ENCODE data around the gene PRKG1. TPM values are rescaled to one million over a fixed set of nuclear protein-coding genes. Genes with fewer than 3 reads are reported as not detected.

The PRKG1 gene
- total RNA-seq, 1 experiment from 2014 or later, result 0.09 TPM

GRCh38 chr10:51100221-51100620 is 25.9 kb downstream of the PRKG1 start:
- no peaks in the 10 kb centered on the region for H3K9me3 ChIP-seq
- no peak overlapping the region for H3K4me3 ChIP-seq (ENCODE audit: low read depth, low read length)
- ChIA-PET POLR2A (no interaction called here), CTCF (no interaction called here)
- no peaks in the 10 kb centered on the region for H3K4me1 ChIP-seq
- no peaks in the 10 kb centered on the region for H3K36me3 Mint-ChIP-seq (ENCODE audit: insufficient read depth, unreplicated experiment)
- no peak overlapping the region for H3K27ac Mint-ChIP-seq (ENCODE audit: unreplicated experiment)
- H3K27me3 ChIP-seq (replicated peaks; ENCODE audit: control insufficient read depth, insufficient read depth, low read length), result no peaks in the 10 kb centered on the region; the same call in 1 of the 2 replicates
- no peaks in the 10 kb centered on the region for H3K4me1 Mint-ChIP-seq (ENCODE audit: low read depth, unreplicated experiment)
- no peaks in the 10 kb centered on the region for H3K36me3 ChIP-seq (ENCODE audit: control insufficient read depth, insufficient read depth, low read length)
- H3K27me3 Mint-ChIP-seq (ENCODE audit: insufficient read depth, unreplicated experiment), result peaks cover 16% of the 10 kb centered on the region
- no peak for TF ChIP-seq CTCF (IDR thresholded peaks at IDR 0.05; ENCODE audit: insufficient read depth in 1 of 2, low read depth in 1 of 2, low read length in 1 of 2, severe bottlenecking in 1 of 2, unreplicated experiment in 1 of 2)
- no peak for DNase-seq
- intact Hi-C loops (cut with micrococcal nuclease; ENCODE audit: unreplicated experiment), result no loop called here
- no peaks in the 10 kb centered on the region for H3K9me3 Mint-ChIP-seq (ENCODE audit: unreplicated experiment)
- H3K4me3 Mint-ChIP-seq (ENCODE audit: unreplicated experiment), result no peak overlapping the region
- BruUV-seq (replicated peaks), result no TSS peak

DNA sequence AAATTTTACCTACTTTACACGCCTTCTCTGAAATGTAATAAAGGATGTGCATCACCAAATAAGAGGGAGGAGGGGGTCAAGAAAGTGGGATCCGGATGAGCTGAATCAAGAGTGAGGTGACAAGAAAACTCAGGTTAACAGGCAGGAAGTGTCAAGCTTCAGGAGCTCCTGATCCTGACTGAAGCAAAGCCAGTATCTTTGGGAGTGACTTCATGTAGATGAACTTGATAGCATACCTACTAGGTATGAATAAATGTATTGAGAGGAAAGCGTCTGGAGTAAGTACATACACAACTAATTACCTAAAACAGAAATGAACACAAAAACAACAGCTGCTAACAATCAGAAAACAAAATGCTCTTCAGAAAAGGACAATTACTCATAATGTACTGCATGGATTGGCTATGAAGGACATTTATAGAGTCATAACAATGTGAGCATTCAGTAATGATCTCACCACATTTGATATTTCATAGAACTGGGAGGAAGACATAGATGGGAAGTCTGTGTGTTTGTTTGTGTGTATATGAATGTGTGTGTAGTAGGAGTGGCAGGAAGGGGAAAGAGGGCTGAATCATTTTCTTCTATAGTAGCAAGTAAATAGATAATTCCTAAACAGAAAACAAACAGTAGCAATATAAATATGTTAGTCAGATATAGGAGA is 29.4 kb downstream of the PRKG1 start:
- no peaks in the 10 kb centered on the region for H3K4me1 Mint-ChIP-seq (ENCODE audit: low read depth, unreplicated experiment)
- intact Hi-C loops (cut with micrococcal nuclease; ENCODE audit: unreplicated experiment), result no loop called here
- no peaks in the 10 kb centered on the region for H3K9me3 Mint-ChIP-seq (ENCODE audit: unreplicated experiment)
- Histone ChIP-seq H3K27me3 (replicated peaks; ENCODE audit: control insufficient read depth, insufficient read depth, low read length) (no peaks in the 10 kb centered on the region; the same call in 1 of the 2 replicates), H3K9me3 (no peaks in the 10 kb centered on the region), H3K4me1 (no peaks in the 10 kb centered on the region), H3K36me3 (ENCODE audit: control insufficient read depth, insufficient read depth, low read length) (no peaks in the 10 kb centered on the region), H3K4me3 (ENCODE audit: low read depth, low read length) (no peak overlapping the region)
- POLR2A ChIA-PET, result no interaction called here
- H3K36me3 Mint-ChIP-seq (ENCODE audit: insufficient read depth, unreplicated experiment), result no peaks in the 10 kb centered on the region
- no peak for TF ChIP-seq CTCF (IDR thresholded peaks at IDR 0.05; ENCODE audit: insufficient read depth in 1 of 2, low read depth in 1 of 2, low read length in 1 of 2, severe bottlenecking in 1 of 2, unreplicated experiment in 1 of 2)
- peaks cover 19% of the 10 kb centered on the region for H3K27me3 Mint-ChIP-seq (ENCODE audit: insufficient read depth, unreplicated experiment)
- H3K27ac Mint-ChIP-seq (ENCODE audit: unreplicated experiment), result no peak overlapping the region
- H3K4me3 Mint-ChIP-seq (ENCODE audit: unreplicated experiment), result no peak overlapping the region
- CTCF ChIA-PET, result no interaction called here
- DNase-seq, result no peak
- BruUV-seq (replicated peaks), result no TSS peak

DNA sequence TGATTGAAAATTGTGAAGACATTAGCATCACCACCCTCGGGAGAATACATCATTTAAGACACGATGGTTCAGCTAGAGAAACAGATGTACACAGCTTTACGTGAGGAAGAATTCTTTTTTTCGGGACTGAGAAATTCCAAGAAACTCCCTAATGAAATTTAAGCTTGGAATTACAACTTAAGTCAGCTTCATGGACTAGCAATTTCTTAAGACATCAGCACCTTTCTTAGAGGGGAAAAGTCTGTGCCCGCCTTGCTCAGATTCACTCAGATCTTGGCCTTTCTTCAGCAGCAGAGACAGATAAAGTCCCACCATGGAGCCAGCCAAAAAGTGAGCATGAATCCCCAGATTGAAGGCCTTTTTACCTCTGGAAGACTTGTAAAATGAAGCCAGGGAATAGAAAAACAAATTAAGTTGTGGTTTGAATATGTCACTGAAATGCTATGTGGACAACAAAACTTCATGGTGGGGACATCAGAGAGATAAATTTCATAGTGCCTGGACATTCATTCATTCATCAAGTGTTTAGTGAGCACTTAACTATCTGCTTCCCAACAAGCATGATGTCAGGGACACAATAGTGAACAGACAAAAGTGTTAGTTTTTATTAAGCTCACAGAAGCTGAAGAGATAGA is 32.1 kb downstream of the PRKG1 start:
- no peak overlapping the region for H3K4me3 Mint-ChIP-seq (ENCODE audit: unreplicated experiment)
- Histone ChIP-seq H3K4me1 (no peaks in the 10 kb centered on the region), H3K36me3 (ENCODE audit: control insufficient read depth, insufficient read depth, low read length) (no peaks in the 10 kb centered on the region), H3K9me3 (no peaks in the 10 kb centered on the region), H3K27me3 (replicated peaks; ENCODE audit: control insufficient read depth, insufficient read depth, low read length) (no peaks in the 10 kb centered on the region), H3K4me3 (ENCODE audit: low read depth, low read length) (no peak overlapping the region)
- no peaks in the 10 kb centered on the region for H3K4me1 Mint-ChIP-seq (ENCODE audit: low read depth, unreplicated experiment)
- no TSS peak for BruUV-seq (replicated peaks)
- H3K9me3 Mint-ChIP-seq (ENCODE audit: unreplicated experiment), result no peaks in the 10 kb centered on the region
- TF ChIP-seq CTCF (IDR thresholded peaks at IDR 0.05; ENCODE audit: insufficient read depth in 1 of 2, low read depth in 1 of 2, low read length in 1 of 2, severe bottlenecking in 1 of 2, unreplicated experiment in 1 of 2), result no peak
- no peaks in the 10 kb centered on the region for H3K36me3 Mint-ChIP-seq (ENCODE audit: insufficient read depth, unreplicated experiment)
- POLR2A ChIA-PET, result no interaction called here
- intact Hi-C loops (cut with micrococcal nuclease; ENCODE audit: unreplicated experiment), result no loop called here
- no peak for DNase-seq
- CTCF ChIA-PET, result no interaction called here
- no peak overlapping the region for H3K27ac Mint-ChIP-seq (ENCODE audit: unreplicated experiment)
- peaks cover 18% of the 10 kb centered on the region for H3K27me3 Mint-ChIP-seq (ENCODE audit: insufficient read depth, unreplicated experiment)

Data from Caco-2 (cell line).